Breast epithelium (tissue), 3 donors: Measurements from ENCODE around the gene P2RY14.

ENCODE experiments used
- POLR2A ChIP-seq: fragments of 450-650 bp; IDR thresholded peaks from one replicate; pipeline ENCODE4 v1.6.1; 2016; ENCODE audit warnings: antibody characterized with exemption, mild to moderate bottlenecking, moderate library complexity
- POLR2AphosphoS5 ChIP-seq, 3 donors: sonication (generic); formaldehyde crosslinking; IDR thresholded peaks; one replicate each; pipeline ENCODE4 v1.6.1; 2017; ENCODE audit warnings: antibody characterized with exemption in 3 of 3
- TF ChIP-seq, protein P1 (sequence below), 3 donors: fragments of 450-650 bp; IDR thresholded peaks; one replicate each; pipeline ENCODE4 v1.5.1; 2016 to 2017; ENCODE audit warnings: antibody characterized with exemption in 3 of 3, mild to moderate bottlenecking in 3 of 3, moderate library complexity in 3 of 3

DNA sequence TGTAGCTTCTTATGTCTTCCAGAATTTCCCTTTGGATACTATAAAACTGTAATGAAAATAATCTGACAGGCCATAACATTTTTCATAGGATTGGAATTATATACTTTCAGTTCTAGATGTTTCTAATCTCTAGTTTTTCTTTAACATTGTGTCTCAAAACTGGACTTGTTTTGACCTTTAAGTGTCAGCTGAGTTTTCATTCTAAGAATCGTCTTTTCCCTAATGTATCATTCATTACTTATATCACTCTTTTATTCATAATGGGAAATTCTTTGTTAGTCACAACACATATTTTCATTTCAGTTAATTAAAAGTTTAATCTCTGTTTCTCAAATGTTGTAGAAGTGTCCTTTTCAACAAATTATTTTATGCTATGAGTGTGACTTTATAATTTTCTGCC, 87.2 kb downstream of the P2RY14 start:
- TF ChIP-seq, protein P1, sequence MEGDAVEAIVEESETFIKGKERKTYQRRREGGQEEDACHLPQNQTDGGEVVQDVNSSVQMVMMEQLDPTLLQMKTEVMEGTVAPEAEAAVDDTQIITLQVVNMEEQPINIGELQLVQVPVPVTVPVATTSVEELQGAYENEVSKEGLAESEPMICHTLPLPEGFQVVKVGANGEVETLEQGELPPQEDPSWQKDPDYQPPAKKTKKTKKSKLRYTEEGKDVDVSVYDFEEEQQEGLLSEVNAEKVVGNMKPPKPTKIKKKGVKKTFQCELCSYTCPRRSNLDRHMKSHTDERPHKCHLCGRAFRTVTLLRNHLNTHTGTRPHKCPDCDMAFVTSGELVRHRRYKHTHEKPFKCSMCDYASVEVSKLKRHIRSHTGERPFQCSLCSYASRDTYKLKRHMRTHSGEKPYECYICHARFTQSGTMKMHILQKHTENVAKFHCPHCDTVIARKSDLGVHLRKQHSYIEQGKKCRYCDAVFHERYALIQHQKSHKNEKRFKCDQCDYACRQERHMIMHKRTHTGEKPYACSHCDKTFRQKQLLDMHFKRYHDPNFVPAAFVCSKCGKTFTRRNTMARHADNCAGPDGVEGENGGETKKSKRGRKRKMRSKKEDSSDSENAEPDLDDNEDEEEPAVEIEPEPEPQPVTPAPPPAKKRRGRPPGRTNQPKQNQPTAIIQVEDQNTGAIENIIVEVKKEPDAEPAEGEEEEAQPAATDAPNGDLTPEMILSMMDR (IDR thresholded peaks at IDR 0.05) = no peak
- TF ChIP-seq POLR2A (no peak), POLR2AphosphoS5 (IDR thresholded peaks at IDR 0.05) (no peak)
